ENCODE measurements around the gene CNTNAP5.

Gene CNTNAP5

DNA sequence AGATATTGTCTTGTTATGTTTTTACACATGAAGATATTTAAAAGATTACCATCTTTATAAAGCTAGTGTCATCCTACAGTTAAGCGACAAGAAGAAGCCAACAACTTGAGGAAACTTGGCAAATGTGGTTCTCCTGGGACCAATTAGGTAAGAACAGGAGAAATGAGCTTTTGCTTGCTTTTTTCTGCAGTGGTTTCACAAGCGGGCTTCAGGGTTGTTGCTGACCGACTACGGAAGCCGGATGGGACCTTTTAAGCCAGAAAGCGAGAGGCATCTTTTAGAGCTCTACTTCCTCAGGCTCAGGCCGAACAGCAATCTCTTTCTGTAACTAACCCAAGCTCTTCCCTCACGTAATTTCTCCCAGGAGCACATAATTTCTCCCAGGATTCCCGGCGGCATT, 256.5 kb downstream of the CNTNAP5 start:
- ChIA-PET CTCF (no interaction called here), POLR2A (no interaction called here)
- DNase-seq (ENCODE audit: extremely low spot score), result no peak
- TF ChIP-seq TARDBP (IDR thresholded peaks at IDR 0.05) (no peak), SP1 (IDR thresholded peaks at IDR 0.05) (no peak), NFRKB (IDR thresholded peaks at IDR 0.05) (no peak), FOXA1 (IDR thresholded peaks at IDR 0.05) (no peak), SUZ12 (IDR thresholded peaks at IDR 0.05) (no peak)

DNA sequence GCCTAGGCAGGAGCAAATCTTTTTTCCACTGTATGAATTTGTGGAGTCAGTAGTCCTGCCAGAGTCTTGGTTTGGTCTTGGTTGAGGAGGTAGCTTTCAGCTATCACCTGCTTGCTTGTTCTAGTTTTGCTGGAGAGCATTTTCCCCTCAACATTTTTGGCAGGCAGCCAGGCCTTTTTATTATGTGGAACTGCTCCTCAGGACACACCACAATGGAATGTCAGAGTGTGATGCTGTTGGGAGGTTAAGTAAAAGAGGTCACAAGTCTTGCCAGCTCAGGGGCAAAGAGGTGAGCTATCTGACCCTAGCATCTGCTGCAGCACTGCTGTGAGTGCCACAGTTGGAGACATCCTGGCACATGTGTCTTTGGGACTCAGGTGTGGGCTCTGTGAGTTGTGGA, 258.0 kb downstream of the CNTNAP5 start:
- TF ChIP-seq ARNT (IDR thresholded peaks at IDR 0.05), result no peak
- no peak for TF ChIP-seq SP1 (IDR thresholded peaks at IDR 0.05)
- ChIA-PET CTCF (no interaction called here), POLR2A (no interaction called here)
- no peak for DNase-seq (ENCODE audit: extremely low spot score)

DNA sequence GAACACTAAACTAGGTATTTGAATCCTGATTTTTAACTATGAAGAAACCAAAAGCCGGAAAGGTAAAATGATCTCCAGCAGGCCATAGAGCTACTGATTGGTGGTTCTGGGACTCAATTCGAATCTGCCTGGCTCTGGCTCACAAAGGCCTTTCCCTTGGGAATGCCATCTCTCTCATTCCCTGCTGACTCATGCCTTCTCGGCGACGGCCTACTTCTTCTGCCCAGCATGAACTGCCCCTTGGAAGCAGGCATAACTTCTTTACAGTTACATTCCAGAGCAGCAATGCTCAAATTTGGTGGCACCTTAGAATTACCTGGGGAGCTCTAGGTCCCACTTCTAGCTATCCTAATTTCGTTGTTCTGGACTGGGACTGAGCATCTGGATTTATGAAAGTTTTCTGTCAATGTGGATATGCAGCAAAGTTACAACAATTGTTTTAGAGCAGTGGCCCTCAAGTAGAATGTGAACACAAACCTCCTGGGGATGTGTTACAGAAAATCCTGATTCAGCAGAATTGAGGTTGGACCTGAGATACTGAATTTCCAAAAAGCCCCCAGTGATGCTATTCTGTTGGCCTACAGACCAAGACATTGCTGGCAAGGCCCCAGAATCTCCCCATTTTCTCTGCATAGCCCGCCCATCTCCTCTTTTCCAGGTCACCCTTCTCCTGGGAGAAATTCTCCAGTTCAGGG, 261.1 kb downstream of the CNTNAP5 start:
- POLR2A ChIA-PET, result no interaction called here
- TF ChIP-seq, protein P1, sequence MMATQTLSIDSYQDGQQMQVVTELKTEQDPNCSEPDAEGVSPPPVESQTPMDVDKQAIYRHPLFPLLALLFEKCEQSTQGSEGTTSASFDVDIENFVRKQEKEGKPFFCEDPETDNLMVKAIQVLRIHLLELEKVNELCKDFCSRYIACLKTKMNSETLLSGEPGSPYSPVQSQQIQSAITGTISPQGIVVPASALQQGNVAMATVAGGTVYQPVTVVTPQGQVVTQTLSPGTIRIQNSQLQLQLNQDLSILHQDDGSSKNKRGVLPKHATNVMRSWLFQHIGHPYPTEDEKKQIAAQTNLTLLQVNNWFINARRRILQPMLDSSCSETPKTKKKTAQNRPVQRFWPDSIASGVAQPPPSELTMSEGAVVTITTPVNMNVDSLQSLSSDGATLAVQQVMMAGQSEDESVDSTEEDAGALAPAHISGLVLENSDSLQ (IDR thresholded peaks at IDR 0.05), result no peak
- TF ChIP-seq TARDBP (IDR thresholded peaks at IDR 0.05) (no peak), FOXK2 (IDR thresholded peaks at IDR 0.05) (no peak), ARNT (IDR thresholded peaks at IDR 0.05) (no peak), CTBP1 (IDR thresholded peaks at IDR 0.05; ENCODE audit: borderline replicate concordance) (no peak), NFRKB (IDR thresholded peaks at IDR 0.05) (no peak), SP1 (IDR thresholded peaks at IDR 0.05) (no peak), FOXA1 (IDR thresholded peaks at IDR 0.05) (no peak), BHLHE40 (IDR thresholded peaks at IDR 0.05; ENCODE audit: borderline replicate concordance) (no peak), FOXM1 (IDR thresholded peaks at IDR 0.05; ENCODE audit: borderline replicate concordance) (no peak)
- DNase-seq (ENCODE audit: extremely low spot score), result no peak
- CTCF ChIA-PET, result no interaction called here

DNA sequence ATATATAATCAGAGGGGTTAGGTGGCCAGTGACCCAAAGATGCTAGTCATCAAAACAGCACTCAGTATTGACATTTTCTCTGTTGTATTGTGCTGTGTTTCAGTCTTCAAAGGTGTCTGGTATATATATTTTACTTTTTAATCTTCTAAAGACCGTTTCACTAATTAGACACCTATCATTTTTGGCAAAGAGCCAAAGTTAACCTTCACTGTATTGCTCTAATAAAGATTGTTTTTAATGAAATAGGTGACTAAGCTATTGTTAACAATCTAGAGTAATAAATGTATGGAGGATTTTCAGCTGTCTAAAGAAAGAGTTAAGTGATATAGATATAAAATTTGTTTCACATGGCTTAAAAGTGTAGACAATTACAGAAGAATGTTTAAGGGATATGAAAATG, 264.0 kb downstream of the CNTNAP5 start:
- TF ChIP-seq ARNT (IDR thresholded peaks at IDR 0.05) (no peak), FOXM1 (IDR thresholded peaks at IDR 0.05; ENCODE audit: borderline replicate concordance) (no peak), SUZ12 (IDR thresholded peaks at IDR 0.05) (no peak), TARDBP (IDR thresholded peaks at IDR 0.05) (no peak), ELF4 (IDR thresholded peaks at IDR 0.05) (no peak), BHLHE40 (IDR thresholded peaks at IDR 0.05; ENCODE audit: borderline replicate concordance) (no peak), CTBP1 (IDR thresholded peaks at IDR 0.05; ENCODE audit: borderline replicate concordance) (no peak), ZNF384 (IDR thresholded peaks at IDR 0.05) (no peak), FOXK2 (IDR thresholded peaks at IDR 0.05) (no peak), HDGF (IDR thresholded peaks at IDR 0.05; ENCODE audit: borderline replicate concordance) (no peak), FOXA1 (IDR thresholded peaks at IDR 0.05) (no peak), SP1 (IDR thresholded peaks at IDR 0.05) (no peak), NFRKB (IDR thresholded peaks at IDR 0.05) (no peak), L3MBTL2 (conservative IDR thresholded peaks at IDR 0.05) (no peak), LEF1 (IDR thresholded peaks at IDR 0.05; ENCODE audit: borderline replicate concordance) (no peak)
- TF ChIP-seq, protein P1 (IDR thresholded peaks at IDR 0.05), result no peak
- ChIA-PET CTCF (no interaction called here), POLR2A (no interaction called here)
- DNase-seq (ENCODE audit: extremely low spot score), result no peak

DNA sequence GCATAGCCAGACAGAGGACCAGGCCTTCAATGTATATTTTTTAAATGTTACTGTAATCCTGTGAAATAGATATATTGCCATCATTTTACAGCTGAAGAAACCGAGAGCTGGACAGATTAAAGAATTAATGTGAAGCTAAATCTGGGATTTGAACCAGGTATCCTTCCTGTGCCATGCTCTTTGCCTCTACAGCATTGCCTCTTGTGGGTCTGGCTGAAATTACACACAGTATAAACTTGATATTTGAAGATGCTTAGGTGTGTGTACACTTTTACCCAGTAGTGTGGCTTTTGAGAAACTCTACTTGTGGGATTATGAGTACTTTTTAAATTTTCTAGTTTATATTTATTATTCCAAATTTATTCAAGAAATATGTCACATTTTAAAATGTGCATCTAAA, 264.5 kb downstream of the CNTNAP5 start:
- TF ChIP-seq LEF1 (IDR thresholded peaks at IDR 0.05; ENCODE audit: borderline replicate concordance), result no peak
- TF ChIP-seq FOXM1 (IDR thresholded peaks at IDR 0.05; ENCODE audit: borderline replicate concordance), result no peak
- no peak for TF ChIP-seq CTBP1 (IDR thresholded peaks at IDR 0.05; ENCODE audit: borderline replicate concordance)
- CTCF ChIA-PET, result no interaction called here
- POLR2A ChIA-PET, result no interaction called here
- no peak for DNase-seq (ENCODE audit: extremely low spot score)

DNA sequence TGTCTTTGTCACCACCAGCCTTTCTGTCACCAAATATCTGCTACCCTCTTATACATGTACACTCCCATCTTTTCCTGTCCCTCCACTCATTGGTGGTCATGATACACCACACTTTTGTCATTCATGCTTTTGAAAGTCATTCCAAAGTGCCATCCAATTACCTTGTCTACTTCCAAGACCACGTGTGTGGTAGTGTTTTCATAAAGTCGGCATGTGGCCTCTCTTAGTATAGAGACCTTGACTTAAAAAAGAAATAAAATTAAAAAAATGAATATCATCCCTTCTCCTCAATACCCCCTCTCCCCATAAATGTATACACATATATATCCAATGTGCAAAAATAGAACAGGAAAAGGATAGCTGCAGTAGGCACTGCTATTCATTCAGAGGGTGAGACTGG, 271.4 kb downstream of the CNTNAP5 start:
- no peak for DNase-seq (ENCODE audit: extremely low spot score)
- ChIA-PET CTCF (no interaction called here), POLR2A (no interaction called here)

DNA sequence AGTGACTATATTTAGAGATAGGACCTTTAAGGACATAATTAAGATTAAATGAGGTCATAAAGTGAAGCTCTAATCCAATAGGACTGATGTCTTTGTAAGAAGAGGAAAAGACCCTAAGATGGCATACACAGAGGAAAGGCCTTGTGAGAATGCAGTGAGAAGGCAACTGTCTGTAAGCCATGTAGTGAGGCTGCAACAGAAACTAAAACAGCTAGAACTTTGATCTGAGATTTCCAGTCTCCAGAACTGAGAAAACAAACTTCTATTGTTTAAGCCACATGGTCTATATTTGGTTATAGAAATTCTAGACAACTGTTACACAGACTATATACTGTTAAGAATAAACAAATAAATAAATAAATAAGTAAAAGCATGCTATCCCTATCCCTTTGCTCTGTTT, 276.8 kb downstream of the CNTNAP5 start:
- DNase-seq (ENCODE audit: extremely low spot score), result no peak
- TF ChIP-seq FOXA1 (IDR thresholded peaks at IDR 0.05), result no peak
- no peak for TF ChIP-seq BHLHE40 (IDR thresholded peaks at IDR 0.05; ENCODE audit: borderline replicate concordance)
- no peak for TF ChIP-seq L3MBTL2 (conservative IDR thresholded peaks at IDR 0.05)
- TF ChIP-seq SP1 (IDR thresholded peaks at IDR 0.05), result no peak
- TF ChIP-seq ZNF384 (IDR thresholded peaks at IDR 0.05), result no peak
- TF ChIP-seq HDGF (IDR thresholded peaks at IDR 0.05; ENCODE audit: borderline replicate concordance), result no peak
- TF ChIP-seq, protein P1 (IDR thresholded peaks at IDR 0.05), result no peak
- TF ChIP-seq FOXM1 (IDR thresholded peaks at IDR 0.05; ENCODE audit: borderline replicate concordance), result no peak
- no peak for TF ChIP-seq ARNT (IDR thresholded peaks at IDR 0.05)
- no peak for TF ChIP-seq LEF1 (IDR thresholded peaks at IDR 0.05; ENCODE audit: borderline replicate concordance)
- TF ChIP-seq SUZ12 (IDR thresholded peaks at IDR 0.05), result no peak
- TF ChIP-seq CTBP1 (IDR thresholded peaks at IDR 0.05; ENCODE audit: borderline replicate concordance), result no peak
- no peak for TF ChIP-seq FOXK2 (IDR thresholded peaks at IDR 0.05)
- no peak for TF ChIP-seq NFRKB (IDR thresholded peaks at IDR 0.05)
- TF ChIP-seq TARDBP (IDR thresholded peaks at IDR 0.05), result no peak
- no peak for TF ChIP-seq ELF4 (IDR thresholded peaks at IDR 0.05)
- ChIA-PET CTCF (no interaction called here), POLR2A (no interaction called here)

More for the DNA sequence above, 271.4 kb downstream of the CNTNAP5 start:
- TF ChIP-seq CTBP1 (IDR thresholded peaks at IDR 0.05; ENCODE audit: borderline replicate concordance) (no peak), L3MBTL2 (conservative IDR thresholded peaks at IDR 0.05) (no peak), SP1 (IDR thresholded peaks at IDR 0.05) (no peak), SUZ12 (IDR thresholded peaks at IDR 0.05) (no peak), FOXA1 (IDR thresholded peaks at IDR 0.05) (no peak), ARNT (IDR thresholded peaks at IDR 0.05) (no peak), BHLHE40 (IDR thresholded peaks at IDR 0.05; ENCODE audit: borderline replicate concordance) (no peak), LEF1 (IDR thresholded peaks at IDR 0.05; ENCODE audit: borderline replicate concordance) (no peak), FOXK2 (IDR thresholded peaks at IDR 0.05) (no peak), ELF4 (IDR thresholded peaks at IDR 0.05) (no peak), NFRKB (IDR thresholded peaks at IDR 0.05) (no peak)
- TF ChIP-seq, protein P1 (IDR thresholded peaks at IDR 0.05), result no peak

All from HEK293T (cell line).